DOHH2 (cell line): Measurements from ENCODE around the gene AMY1B.
"Not testable (repeated sequence)": the region's sequence is repeated elsewhere in the genome, so short reads cannot be mapped to it uniquely, and the experiment has no call there.

ENCODE experiments used
- EZH2phosphoT487 ChIP-seq: fragments of 200-600 bp; sonication (generic); IDR thresholded peaks from 2 replicates; pipeline ENCODE4 v1.6.1; 2017; ENCODE audit warnings: borderline replicate concordance, mild to moderate bottlenecking, antibody characterized with exemption, low read length, moderate library complexity, mixed read lengths
- TF ChIP-seq, protein P1 (sequence below): fragments of 200-600 bp; sonication (generic); IDR thresholded peaks from one replicate; pipeline ENCODE4 v1.5.1; 2014; ENCODE audit warnings: antibody characterized with exemption, mild to moderate bottlenecking, low read depth, low read length; ENCODE audit not compliant: poor library complexity, severe bottlenecking

DNA sequence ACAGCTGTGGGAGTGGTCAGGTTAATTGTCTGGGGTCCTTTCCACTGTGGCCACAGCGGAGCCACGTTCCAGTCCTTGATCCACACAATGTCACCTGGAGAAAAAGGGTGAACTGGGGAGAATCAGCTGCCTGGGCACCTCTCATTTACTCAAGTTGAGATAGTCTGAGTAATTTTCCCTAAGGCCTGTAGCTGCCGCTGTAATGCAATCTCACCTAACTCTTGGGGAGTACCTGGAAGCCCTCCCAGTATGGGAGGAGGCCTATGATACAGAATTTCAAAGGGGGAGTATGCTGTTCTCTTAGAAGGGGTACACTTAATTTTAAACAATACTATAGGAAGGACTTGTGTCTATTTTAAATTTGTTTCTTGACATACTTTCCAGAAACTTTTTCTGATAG is 45.7 kb downstream of the AMY1B start:
- TF ChIP-seq, protein P1, sequence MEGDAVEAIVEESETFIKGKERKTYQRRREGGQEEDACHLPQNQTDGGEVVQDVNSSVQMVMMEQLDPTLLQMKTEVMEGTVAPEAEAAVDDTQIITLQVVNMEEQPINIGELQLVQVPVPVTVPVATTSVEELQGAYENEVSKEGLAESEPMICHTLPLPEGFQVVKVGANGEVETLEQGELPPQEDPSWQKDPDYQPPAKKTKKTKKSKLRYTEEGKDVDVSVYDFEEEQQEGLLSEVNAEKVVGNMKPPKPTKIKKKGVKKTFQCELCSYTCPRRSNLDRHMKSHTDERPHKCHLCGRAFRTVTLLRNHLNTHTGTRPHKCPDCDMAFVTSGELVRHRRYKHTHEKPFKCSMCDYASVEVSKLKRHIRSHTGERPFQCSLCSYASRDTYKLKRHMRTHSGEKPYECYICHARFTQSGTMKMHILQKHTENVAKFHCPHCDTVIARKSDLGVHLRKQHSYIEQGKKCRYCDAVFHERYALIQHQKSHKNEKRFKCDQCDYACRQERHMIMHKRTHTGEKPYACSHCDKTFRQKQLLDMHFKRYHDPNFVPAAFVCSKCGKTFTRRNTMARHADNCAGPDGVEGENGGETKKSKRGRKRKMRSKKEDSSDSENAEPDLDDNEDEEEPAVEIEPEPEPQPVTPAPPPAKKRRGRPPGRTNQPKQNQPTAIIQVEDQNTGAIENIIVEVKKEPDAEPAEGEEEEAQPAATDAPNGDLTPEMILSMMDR: not testable (repeated sequence)
- not testable (repeated sequence) for TF ChIP-seq EZH2phosphoT487
